GM21447 (cell line): Measurements from ENCODE around the gene COA7.
A peak's percentile ranks its signal among the peaks of the same experiment; 100 is the strongest.

Experiments used
- ATAC-seq: cut with Tn5 transposase; IDR thresholded peaks from one replicate; pipeline ENCODE4 v1.9.1; 2021; ENCODE audit not compliant: unreplicated experiment

COA7 gene

DNA sequence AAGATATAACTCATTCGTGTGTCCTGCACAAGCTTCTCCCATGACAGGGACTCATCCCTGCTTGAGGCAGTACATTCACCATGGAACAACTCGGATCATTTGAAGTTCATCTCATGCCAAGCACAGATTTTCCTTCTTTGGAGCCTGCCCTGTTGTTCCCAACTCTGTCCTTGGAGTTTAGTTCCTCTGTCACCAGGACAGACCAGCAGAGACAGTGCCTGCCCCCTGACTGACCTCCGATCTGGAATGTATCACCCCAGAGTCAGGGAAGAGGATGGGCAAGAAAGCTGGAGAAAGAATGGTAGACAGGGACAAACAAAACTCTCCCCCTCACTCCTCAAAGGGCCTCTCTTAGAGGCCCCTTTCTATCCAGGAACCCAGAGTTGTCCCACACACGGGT, 60.2 kb downstream of the COA7 start:
- no peak for ATAC-seq

DNA sequence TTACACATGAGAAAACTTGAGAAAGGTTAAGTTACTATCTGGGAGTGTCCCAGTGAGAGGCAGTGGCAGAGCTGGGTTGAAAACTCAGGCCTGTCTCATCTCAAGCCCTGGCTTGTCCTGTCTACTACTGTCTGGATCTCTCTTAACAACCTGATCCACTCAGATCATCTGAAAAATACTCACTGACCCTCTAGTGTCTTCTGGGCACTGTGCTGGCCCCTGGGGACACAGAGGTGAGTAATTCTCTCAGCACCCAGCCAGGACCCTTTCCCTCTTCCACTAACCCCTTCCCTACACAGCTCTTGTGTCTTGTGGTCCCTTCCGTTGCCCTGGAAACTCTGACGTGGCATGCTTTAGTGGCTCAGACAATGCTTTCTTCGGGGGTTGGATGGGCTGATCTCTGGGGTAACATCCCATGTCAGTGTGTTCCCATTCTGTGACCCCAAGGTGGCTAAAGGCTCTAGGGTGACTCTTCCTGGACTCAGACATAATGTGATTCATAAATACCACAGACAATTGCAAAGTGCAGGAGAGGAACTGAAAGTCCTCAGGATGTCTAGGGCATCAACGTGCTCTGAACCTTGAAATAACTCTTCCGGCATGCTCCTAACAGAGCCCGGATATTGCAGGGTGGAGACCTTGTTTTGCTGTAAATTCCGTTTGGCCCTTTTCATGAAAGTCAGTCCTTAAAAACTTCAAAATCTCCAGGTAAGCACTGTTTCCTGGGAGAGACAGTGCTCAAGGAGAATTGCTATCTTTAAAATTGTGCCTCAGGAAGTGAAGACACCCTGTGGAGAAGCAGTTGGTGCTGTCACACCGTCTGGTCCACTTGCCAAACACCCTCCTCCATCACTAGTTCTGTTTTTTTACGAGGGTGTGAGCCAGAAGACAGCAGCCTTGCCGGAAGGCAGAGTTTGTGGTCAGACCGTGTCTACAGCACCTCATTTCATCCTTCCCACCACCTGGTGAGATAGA, 61.1 kb downstream of the COA7 start:
- ATAC-seq = peak; percentile 82

- no peak for ATAC-seq
These were observed 62.6 kb downstream of the COA7 start for GRCh38 chr1:52635321-52636089.
